Upper lobe of left lung (tissue), 6 donors: ENCODE results near the gene NDUFAF3. TPM values are rescaled to one million over a fixed set of nuclear protein-coding genes. Genes with fewer than 3 reads are reported as not detected.

Experiments
- ATAC-seq, 2 donors: fragments of 200-7000 bp; cut with Tn5 transposase; one replicate each; pipeline ENCODE4 v1.9.1; 2022; ENCODE audit warnings: mild to moderate bottlenecking in 2 of 2, moderate library complexity in 2 of 2; ENCODE audit not compliant: low FRiP score in 2 of 2
- DNase-seq, 2 donors: peaks; one replicate each; pipeline ENCODE4 v3.0.0-alpha.2; 2019 to 2020
- H3K27ac ChIP-seq, 4 donors: fragments of 200-600 bp; sonication (generic); one replicate each; pipeline ENCODE4 v1.5.1; 2016 to 2019
- H3K27me3 ChIP-seq, 4 donors: fragments of 200-600 bp; sonication (generic); one replicate each; pipeline ENCODE4 v1.5.1; 2017 to 2019
- H3K36me3 ChIP-seq, 4 donors: fragments of 200-600 bp; sonication (generic); one replicate each; pipeline ENCODE4 v1.5.1; 2016 to 2019
- H3K4me1 ChIP-seq, 4 donors: fragments of 200-600 bp; sonication (generic); one replicate each; pipeline ENCODE4 v1.5.1; 2018 to 2019
- H3K4me3 ChIP-seq, 4 donors: fragments of 200-600 bp; sonication (generic); one replicate each; pipeline ENCODE4 v1.5.1; 2017 to 2019; ENCODE audit warnings: mild to moderate bottlenecking in 2 of 4, moderate library complexity in 1 of 4
- H3K9me3 ChIP-seq, 4 donors: fragments of 200-600 bp; sonication (generic); one replicate each; pipeline ENCODE4 v1.5.1; 2018 to 2019
- CTCF ChIP-seq, 6 experiments: fragments of 450-650 bp in 4 of 6; fragments of 200-600 bp in 2 of 6; sonication (generic) in 2 of 6; IDR thresholded peaks; one replicate each; pipeline ENCODE4 v1.5.1; 2016 to 2019; ENCODE audit warnings: antibody characterized with exemption in 6 of 6
- EP300 ChIP-seq, 4 donors: sonication (generic); formaldehyde crosslinking; IDR thresholded peaks; one replicate each; pipeline ENCODE4 v1.5.1; 2017; ENCODE audit warnings: antibody characterized with exemption in 4 of 4, control low read depth in 2 of 4
- POLR2A ChIP-seq, 4 donors: fragments of 450-650 bp; IDR thresholded peaks; one replicate each; pipeline ENCODE4 v1.5.1; 2016 to 2017; ENCODE audit warnings: antibody characterized with exemption in 4 of 4, mild to moderate bottlenecking in 2 of 4
- POLR2AphosphoS5 ChIP-seq, 2 donors: sonication (generic); formaldehyde crosslinking; IDR thresholded peaks; one replicate each; pipeline ENCODE4 v1.5.1; 2017; ENCODE audit warnings: antibody characterized with exemption in 2 of 2
- WGBS, 2 donors: methylation state at CpG; one replicate each; pipeline ENCODE4 v1.1.5; 2017 to 2018; 5-methylcytosine and 5-hydroxymethylcytosine counted together
- total RNA-seq, 6 donors: library from RNA; depleted of rRNA in 4 of 6; stranded (reverse); fragments of >200 nt in 4 of 6; gene quantifications; one replicate each; pipeline versions ENCODE4 v1.1.0 to v1.2.1, GENCODE V29; 2016 to 2021
- donor health status: DM: no; HTN: no; CAD: no; lungs with moderate emphysema.
- donor health status: DM: no; HTN: yes; CAD: no; lungs with severe emphysema.

Gene NDUFAF3
- total RNA-seq, 6 donors from 2014 or later = 75.4 to 166 (median 101) TPM

DNA sequence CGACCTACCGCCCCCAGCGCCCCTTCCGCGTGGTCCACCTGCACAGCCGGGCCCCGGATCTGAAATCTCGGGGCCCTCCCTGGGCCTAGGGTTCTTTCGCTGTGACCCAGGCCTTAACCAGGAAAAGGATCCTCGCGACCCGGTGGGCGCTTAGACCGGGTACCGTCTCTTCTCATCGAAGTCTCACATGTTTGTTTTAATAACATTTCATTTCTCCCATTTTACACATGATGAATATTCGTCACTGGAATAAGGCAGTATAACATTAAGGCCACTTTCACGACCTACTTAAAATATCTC, 3.3 kb upstream of the NDUFAF3 start:
- Histone ChIP-seq H3K4me1 (peaks cover 38 to 50% (median 43%) of the 10 kb centered on the region in 4 donors), H3K4me3 (peak overlapping the region; percentile 63 to 97 (median 88)), H3K27ac (peak overlapping the region; percentile 80 to 88 (median 82)), H3K27me3 (no peaks in the 10 kb centered on the region), H3K36me3 (peaks cover 11 to 37% (median 30%) of the 10 kb centered on the region in 4 donors), H3K9me3 (no peaks in the 10 kb centered on the region)
- 2 to 4% methylated on average over 13 to 17 of the region's 18 CpGs for WGBS, 2 donors
- DNase-seq = no peak
- ATAC-seq = no peak
- TF ChIP-seq CTCF (IDR thresholded peaks at IDR 0.05) (no peak), EP300 (IDR thresholded peaks at IDR 0.05) (no peak), POLR2AphosphoS5 (IDR thresholded peaks at IDR 0.05) (no peak), POLR2A (IDR thresholded peaks at IDR 0.05) (no peak)

DNA sequence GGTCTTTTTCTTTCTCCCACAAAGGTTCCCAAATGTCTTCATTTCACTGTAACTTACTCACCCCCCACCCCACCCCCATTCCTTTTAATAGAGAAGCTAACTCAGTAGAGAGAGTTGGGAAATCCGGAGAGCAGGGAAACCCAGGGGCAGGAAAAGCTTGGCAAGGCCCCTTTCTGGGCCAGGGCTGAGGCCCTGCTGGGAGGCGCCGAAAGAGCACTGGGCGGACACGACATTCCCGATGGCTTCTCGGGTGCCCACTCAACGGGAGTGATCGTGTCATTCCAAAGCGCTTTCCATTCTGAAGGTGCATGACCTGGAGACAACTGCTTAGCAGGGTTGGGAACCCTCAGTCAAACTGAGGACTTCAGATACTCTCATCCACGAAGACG, 2.0 kb upstream of the NDUFAF3 start:
- ATAC-seq (no peak), DNase-seq (no peak)
- 36 to 41% methylated on average over 10 to 12 of the region's 12 CpGs for WGBS, 2 donors
- peaks cover 38 to 54% (median 44%) of the 10 kb centered on the region in 4 donors for H3K4me1 ChIP-seq
- H3K4me3 ChIP-seq = peak overlapping the region; percentile 46 to 92 (median 78)
- TF ChIP-seq POLR2A (IDR thresholded peaks at IDR 0.05) = no peak
- no peak for TF ChIP-seq EP300 (IDR thresholded peaks at IDR 0.05)
- TF ChIP-seq CTCF (IDR thresholded peaks at IDR 0.05) = no peak
- TF ChIP-seq POLR2AphosphoS5 (IDR thresholded peaks at IDR 0.05) = no peak
- H3K9me3 ChIP-seq = no peaks in the 10 kb centered on the region
- no peaks in the 10 kb centered on the region for H3K27me3 ChIP-seq
- H3K36me3 ChIP-seq = peaks cover 14 to 37% (median 32%) of the 10 kb centered on the region in 4 donors
- H3K27ac ChIP-seq = peak overlapping the region; percentile 97 to 100 (median 99)

GRCh38 chr3:49020330-49021212, 1.4 kb upstream of the NDUFAF3 start:
- TF ChIP-seq CTCF (IDR thresholded peaks at IDR 0.05) (no peak), POLR2AphosphoS5 (IDR thresholded peaks at IDR 0.05) (no peak), POLR2A (IDR thresholded peaks at IDR 0.05) (no peak), EP300 (IDR thresholded peaks at IDR 0.05) (no peak)
- H3K36me3 ChIP-seq = peaks cover 15 to 37% (median 31%) of the 10 kb centered on the region in 4 donors
- DNase-seq (peak; percentile 74 to 93), ATAC-seq (peak; percentile 1 to 25)
- H3K4me3 ChIP-seq = peak overlapping the region; percentile 46 to 92 (median 78)
- peak overlapping the region; percentile 97 to 100 (median 99) for H3K27ac ChIP-seq
- no peaks in the 10 kb centered on the region for H3K27me3 ChIP-seq
- H3K4me1 ChIP-seq = peaks cover 38 to 54% (median 44%) of the 10 kb centered on the region in 4 donors
- H3K9me3 ChIP-seq = no peaks in the 10 kb centered on the region
- 3% methylated on average over 11 to 30 of the region's 51 CpGs for WGBS, 2 donors

GRCh38 chr3:49021213-49021812, 608 bp upstream of the NDUFAF3 start:
- 1% methylated on average over 40 of the region's 60 CpGs; no CpG with 5 or more reads in 1 of the 2 donors for WGBS, 2 donors
- H3K27ac ChIP-seq = peak overlapping the region; percentile 97 to 100 (median 99)
- peaks cover 38 to 54% (median 44%) of the 10 kb centered on the region in 4 donors for H3K4me1 ChIP-seq
- H3K36me3 ChIP-seq = peaks cover 13 to 37% (median 34%) of the 10 kb centered on the region in 4 donors
- no peaks in the 10 kb centered on the region for H3K9me3 ChIP-seq
- H3K27me3 ChIP-seq = no peaks in the 10 kb centered on the region
- TF ChIP-seq EP300 (IDR thresholded peaks at IDR 0.05) = peak in 1 of 4 donors; percentile 72
- TF ChIP-seq POLR2A (IDR thresholded peaks at IDR 0.05) = peak; percentile 71 to 100 (median 98)
- TF ChIP-seq POLR2AphosphoS5 (IDR thresholded peaks at IDR 0.05) = peak; percentile 99 to 100
- TF ChIP-seq CTCF (IDR thresholded peaks at IDR 0.05) = no peak
- H3K4me3 ChIP-seq = peak overlapping the region; percentile 71 to 92 (median 78)
- DNase-seq = peak; percentile 99 to 100
- peak; percentile 94 to 96 for ATAC-seq
